PC-3 (cell line): ENCODE data around the gene CEP112. TPM values are rescaled to one million over a fixed set of nuclear protein-coding genes. Genes with fewer than 3 reads are reported as not detected.
"Not testable (repeated sequence)": the region's sequence is repeated elsewhere in the genome, so short reads cannot be mapped to it uniquely, and the experiment has no call there.

ENCODE experiments used
- ATAC-seq: fragments of 200-7000 bp; cut with Tn5 transposase; 2 replicates; pipeline ENCODE4 v1.9.1; 2020; ENCODE audit warnings: mild to moderate bottlenecking, moderate library complexity
- BruUV-seq: library from RNA; stranded (reverse); fragments of 400-500 nt; replicated peaks from 2 replicates; lab custom pipeline; 2021; lab: Mats Ljungman, UMichigan
- CTCF ChIA-PET: fragments of 300-600 bp; sonication (Branson Sonifier 250); formaldehyde crosslinking; loops from one replicate; lab custom pipeline; 2022; ENCODE audit warnings: antibody characterized with exemption; lab: Charles Lee
- POLR2A ChIA-PET: fragments of 300-600 bp; sonication (Branson Sonifier 250); formaldehyde crosslinking; loops from one replicate; lab custom pipeline; 2022; ENCODE audit warnings: antibody characterized with exemption; ENCODE audit not compliant: unreplicated experiment; lab: Charles Lee
- DNase-seq: peaks from one replicate; pipeline ENCODE4 v3.0.0-alpha.2; 2015
- H2AFZ ChIP-seq: fragments of 300-600 bp; sonication (generic); 2 replicates; pipeline ENCODE4 v1.6.0; 2016; ENCODE audit warnings: antibody characterized with exemption, low read length
- H3F3A ChIP-seq: fragments of 300-600 bp; sonication (generic); one replicate; pipeline ENCODE4 v1.6.0; 2017; ENCODE audit warnings: antibody characterized with exemption, low read length, control low read depth, mild to moderate bottlenecking; ENCODE audit not compliant: unreplicated experiment
- H3K27ac ChIP-seq: fragments of 300-600 bp; sonication (generic); 2 replicates; pipeline ENCODE4 v1.5.1; 2016; ENCODE audit warnings: mild to moderate bottlenecking, low read length
- H3K27me3 ChIP-seq: fragments of 300-600 bp; sonication (generic); 2 replicates; pipeline ENCODE4 v1.6.1; 2016; ENCODE audit warnings: low read length, mixed read lengths
- H3K36me3 ChIP-seq: fragments of 300-600 bp; sonication (generic); 2 replicates; pipeline ENCODE4 v1.6.1; 2016; ENCODE audit warnings: low read depth, mixed run types, low read length, mixed read lengths
- H3K4me1 ChIP-seq: fragments of 300-600 bp; sonication (generic); 2 replicates; pipeline ENCODE4 v1.5.1; 2016; ENCODE audit warnings: low read length; ENCODE audit not compliant: insufficient read depth
- H3K4me2 ChIP-seq: fragments of 300-600 bp; sonication (generic); 2 replicates; pipeline ENCODE4 v1.6.0; 2016; ENCODE audit warnings: low read length
- H3K4me3 ChIP-seq: fragments of 300-600 bp; sonication (generic); 2 replicates; pipeline ENCODE4 v1.5.1; 2016; ENCODE audit warnings: mild to moderate bottlenecking, low read length, mixed read lengths
- H3K79me2 ChIP-seq: fragments of 300-600 bp; sonication (generic); 2 replicates; pipeline ENCODE4 v1.6.1; 2017; ENCODE audit warnings: low read length, mixed read lengths
- H3K9ac ChIP-seq: fragments of 300-600 bp; sonication (generic); 2 replicates; pipeline ENCODE4 v1.6.0; 2016; ENCODE audit warnings: mild to moderate bottlenecking, low read length
- H3K9me2 ChIP-seq: fragments of 300-600 bp; sonication (generic); replicated peaks from 2 replicates; pipeline ENCODE4 v1.6.1; 2016; ENCODE audit warnings: mixed run types, low read length, mixed read lengths
- H3K9me3 ChIP-seq: fragments of 300-600 bp; sonication (generic); 2 replicates; pipeline ENCODE4 v1.6.1; 2016; ENCODE audit warnings: low read length, mixed read lengths
- H4K20me1 ChIP-seq: fragments of 300-600 bp; sonication (generic); 2 replicates; pipeline ENCODE4 v1.6.1; 2016; ENCODE audit warnings: low read length, mixed read lengths
- CTCF ChIP-seq: fragments of 300-600 bp; sonication (generic); conservative IDR thresholded peaks from 2 replicates; pipeline ENCODE4 v1.5.1; 2017; ENCODE audit warnings: antibody characterized with exemption, low read depth, mild to moderate bottlenecking, low read length
- EZH2 ChIP-seq: fragments of 300-600 bp; sonication (generic); IDR thresholded peaks from one replicate; pipeline ENCODE4 v1.6.1; 2017; ENCODE audit warnings: antibody characterized with exemption, mild to moderate bottlenecking, low read length; ENCODE audit not compliant: unreplicated experiment
- EZH2phosphoT487 ChIP-seq: fragments of 300-600 bp; sonication (generic); IDR thresholded peaks from 2 replicates; pipeline ENCODE4 v1.6.1; 2018; ENCODE audit warnings: mild to moderate bottlenecking, antibody characterized with exemption, low read length, borderline replicate concordance
- intact Hi-C: fragments of 100-400 bp; cut with micrococcal nuclease; formaldehyde crosslinking; loops from 2 replicates; pipeline ENCODE4 v1.9.0; 2023
- total RNA-seq: library from RNA; depleted of rRNA; stranded (reverse); fragments of >200 nt; gene quantifications from 2 replicates; pipeline ENCODE4 v1.2.3, GENCODE V29; 2014

Gene CEP112
- total RNA-seq, 1 experiment from 2014 or later = 6.5 TPM

DNA sequence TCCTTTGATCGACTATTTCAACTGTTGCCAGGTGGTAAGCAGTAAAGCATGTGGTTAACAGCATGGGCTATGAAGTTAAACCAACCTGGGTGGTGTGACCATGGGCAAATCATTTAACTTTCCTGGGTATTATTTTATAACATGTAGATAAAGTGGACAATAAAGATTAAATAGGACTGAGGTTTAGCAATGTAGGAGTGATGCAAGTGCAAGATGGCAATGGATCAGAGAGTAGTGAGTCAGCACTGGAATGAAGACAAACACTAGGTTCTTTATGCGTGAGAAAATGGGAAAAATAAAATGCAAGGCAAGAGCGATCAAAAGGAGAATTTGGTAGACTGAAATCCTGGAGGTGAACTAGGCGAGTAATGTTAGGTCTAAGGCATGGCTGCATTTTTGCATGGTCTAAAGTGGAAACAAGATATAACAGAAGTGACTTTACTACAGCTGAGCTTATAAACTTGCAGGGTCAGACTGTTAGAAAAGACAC lies 408.0 kb downstream of the CEP112 start:
- TF ChIP-seq EZH2phosphoT487 = no peak
- no peak for TF ChIP-seq EZH2
- no peak for TF ChIP-seq CTCF
- ChIA-PET POLR2A (no interaction called here), CTCF (no interaction called here)
- Histone ChIP-seq H3K4me2 (peak overlapping the region; percentile 70), H3K4me1 (peaks cover 36% of the 10 kb centered on the region), H3K9me3 (no peaks in the 10 kb centered on the region), H3K36me3 (no peaks in the 10 kb centered on the region), H3K4me3 (peak overlapping the region; percentile 8; the same call in 1 of the 2 replicates), H3K79me2 (no peaks in the 10 kb centered on the region), H3K27ac (peak overlapping the region; percentile 88), H4K20me1 (no peaks in the 10 kb centered on the region), H2AFZ (peak overlapping the region; percentile 43; the same call in 1 of the 2 replicates), H3K9ac (peak overlapping the region; percentile 64), H3F3A (peaks cover 13% of the 10 kb centered on the region), H3K9me2 (no peaks in the 10 kb centered on the region), H3K27me3 (no peaks in the 10 kb centered on the region)
- BruUV-seq = no TSS peak
- peak; percentile 73 for ATAC-seq
- intact Hi-C loops = loop anchor here (1.0 to 2.0 kb wide), 4 partner anchors 37 to 501 kb away; no protein-coding TSS in a partner anchor
- DNase-seq = peak; percentile 98

DNA sequence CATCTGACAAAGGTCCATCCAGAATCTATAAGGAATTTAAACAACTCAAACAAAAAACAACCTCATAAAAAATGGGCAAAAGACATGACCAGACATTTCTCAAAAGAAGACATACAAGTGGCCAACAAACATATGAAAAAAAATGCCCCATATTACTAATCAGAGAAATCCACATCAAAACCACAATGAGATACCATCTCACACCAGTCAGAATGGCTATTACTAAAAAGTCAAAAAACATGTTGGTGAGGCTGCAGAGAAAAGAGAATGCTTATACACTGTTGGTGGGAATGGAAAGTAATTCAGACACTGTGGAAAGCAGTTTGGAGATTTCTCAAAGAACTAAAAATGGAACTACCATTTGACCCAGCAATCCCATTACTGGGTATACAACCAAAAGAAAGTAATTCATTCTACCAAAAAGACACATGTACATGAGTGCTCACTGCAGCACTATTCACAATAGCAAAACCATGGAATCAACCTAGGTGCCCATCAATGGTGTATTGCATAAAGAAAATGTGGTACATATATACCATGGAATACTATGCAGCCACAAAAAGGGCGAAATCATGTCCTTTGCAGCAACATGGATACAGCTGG lies 409.7 kb downstream of the CEP112 start:
- H3K27ac ChIP-seq, H3K79me2 ChIP-seq, ATAC-seq, H3K27me3 ChIP-seq, intact Hi-C loops, H3K36me3 ChIP-seq, H3K4me2 ChIP-seq, CTCF ChIA-PET, H3K9ac ChIP-seq, H2AFZ ChIP-seq, H3K9me3 ChIP-seq, H3K9me2 ChIP-seq, POLR2A ChIA-PET, BruUV-seq, H4K20me1 ChIP-seq, H3K4me3 ChIP-seq: not testable (repeated sequence)
- peaks cover 13% of the 10 kb centered on the region for H3F3A ChIP-seq
- peak; percentile 40 for DNase-seq
- H3K4me1 ChIP-seq = peaks cover 36% of the 10 kb centered on the region

DNA sequence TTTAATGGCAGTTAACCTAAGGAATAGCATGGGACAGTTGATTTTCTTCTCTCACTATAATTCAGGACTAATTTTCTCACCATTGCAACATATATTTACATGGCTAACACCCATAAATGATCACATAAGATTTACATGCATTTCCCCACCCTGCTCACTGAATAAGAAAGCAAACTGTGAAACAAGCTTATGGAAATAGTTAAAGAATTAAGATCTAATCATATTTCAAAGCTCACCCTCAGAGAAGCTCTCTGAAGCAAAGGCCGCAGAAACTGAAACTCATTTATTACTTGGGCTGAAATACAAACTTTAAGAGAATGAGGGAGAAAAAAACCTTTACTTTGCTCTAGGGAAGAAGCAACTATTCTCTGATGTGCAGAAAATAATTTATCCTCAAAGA lies 411.8 kb downstream of the CEP112 start:
- BruUV-seq = no TSS peak
- POLR2A ChIA-PET = interaction anchor here (0.6 kb wide), 1 partner anchor 222 kb away, joined by 15 read pairs; no protein-coding TSS in a partner anchor
- DNase-seq (no peak), ATAC-seq (no peak)
- CTCF ChIA-PET = no interaction called here
- H3K27ac ChIP-seq = no peak overlapping the region
- H3K27me3 ChIP-seq = no peaks in the 10 kb centered on the region
- intact Hi-C loops = no loop called here
- no peaks in the 10 kb centered on the region for H4K20me1 ChIP-seq
- no peak overlapping the region for H3K9ac ChIP-seq
- no peak for TF ChIP-seq EZH2
- TF ChIP-seq EZH2phosphoT487 = no peak
- TF ChIP-seq CTCF = no peak
- H3K79me2 ChIP-seq = no peaks in the 10 kb centered on the region
- H3K4me2 ChIP-seq = no peak overlapping the region
- no peak overlapping the region for H3K4me3 ChIP-seq
- H3K4me1 ChIP-seq = peaks cover 20% of the 10 kb centered on the region
- H3K9me2 ChIP-seq = no peaks in the 10 kb centered on the region
- peaks cover 8% of the 10 kb centered on the region for H3F3A ChIP-seq
- no peak overlapping the region for H2AFZ ChIP-seq
- H3K9me3 ChIP-seq = no peaks in the 10 kb centered on the region
- no peaks in the 10 kb centered on the region for H3K36me3 ChIP-seq
